Osteoblast (primary cell): ENCODE results near the gene KIAA0319L. TPM values are rescaled to one million over a fixed set of nuclear protein-coding genes. Genes with fewer than 3 reads are reported as not detected.

ENCODE experiments used
- DNase-seq: peaks from one replicate; pipeline ENCODE4 v3.0.0; 2011; ENCODE audit warnings: low spot score, mixed read lengths; ENCODE audit not compliant: insufficient read length; ENCODE audit errors: missing footprints
- H2AFZ ChIP-seq: 2 replicates; pipeline ENCODE4 v1.6.0; 2011; ENCODE audit warnings: mild to moderate bottlenecking, low read length
- H3K27ac ChIP-seq: 2 replicates; pipeline ENCODE4 v1.5.1; 2011; ENCODE audit warnings: mild to moderate bottlenecking, low read depth, low read length, moderate library complexity
- H3K27me3 ChIP-seq: 2 replicates; pipeline ENCODE4 v1.6.0; 2012; ENCODE audit warnings: mild to moderate bottlenecking, control low read depth, inconsistent platforms, low read length, moderate library complexity; ENCODE audit not compliant: insufficient read depth
- H3K36me3 ChIP-seq: 2 replicates; pipeline ENCODE4 v1.5.1; 2011; ENCODE audit warnings: mild to moderate bottlenecking, low read length, control low read depth, moderate library complexity; ENCODE audit not compliant: insufficient read depth
- H3K4me1 ChIP-seq: 2 replicates; pipeline ENCODE4 v1.5.1; 2011; ENCODE audit warnings: mild to moderate bottlenecking, low read length, control low read depth, moderate library complexity; ENCODE audit not compliant: insufficient read depth
- H3K4me2 ChIP-seq: 2 replicates; pipeline ENCODE4 v1.6.0; 2011; ENCODE audit warnings: mild to moderate bottlenecking, low read length; ENCODE audit not compliant: insufficient read depth
- H3K4me3 ChIP-seq: fragments of 200-600 bp; sonication (generic); 3 replicates; pipeline ENCODE4 v1.5.1; 2012; ENCODE audit warnings: mild to moderate bottlenecking, low read length, inconsistent platforms; ENCODE audit not compliant: insufficient read depth
- H3K79me2 ChIP-seq: 2 replicates; pipeline ENCODE4 v1.6.0; 2012; ENCODE audit warnings: mild to moderate bottlenecking, low read length, control low read depth, inconsistent platforms; ENCODE audit not compliant: insufficient read depth
- H3K9me3 ChIP-seq: 2 replicates; pipeline ENCODE4 v1.5.1; 2011; ENCODE audit warnings: low read depth, low read length, control low read depth
- H4K20me1 ChIP-seq: 2 replicates; pipeline ENCODE4 v1.6.0; 2012; ENCODE audit warnings: mild to moderate bottlenecking, low read length, control low read depth; ENCODE audit not compliant: insufficient read depth
- CTCF ChIP-seq: IDR thresholded peaks from 2 replicates; pipeline ENCODE4 v1.5.1; 2011; ENCODE audit warnings: mild to moderate bottlenecking, low read depth, low read length, moderate library complexity; ENCODE audit errors: extremely low read depth
- total RNA-seq: library from RNA; depleted of rRNA; stranded (reverse); fragments of >200 nt; gene quantifications from 2 replicates; pipeline ENCODE4 v1.2.3, GENCODE V29; 2012

KIAA0319L gene
- total RNA-seq, 1 donor, result 44.9 TPM

DNA sequence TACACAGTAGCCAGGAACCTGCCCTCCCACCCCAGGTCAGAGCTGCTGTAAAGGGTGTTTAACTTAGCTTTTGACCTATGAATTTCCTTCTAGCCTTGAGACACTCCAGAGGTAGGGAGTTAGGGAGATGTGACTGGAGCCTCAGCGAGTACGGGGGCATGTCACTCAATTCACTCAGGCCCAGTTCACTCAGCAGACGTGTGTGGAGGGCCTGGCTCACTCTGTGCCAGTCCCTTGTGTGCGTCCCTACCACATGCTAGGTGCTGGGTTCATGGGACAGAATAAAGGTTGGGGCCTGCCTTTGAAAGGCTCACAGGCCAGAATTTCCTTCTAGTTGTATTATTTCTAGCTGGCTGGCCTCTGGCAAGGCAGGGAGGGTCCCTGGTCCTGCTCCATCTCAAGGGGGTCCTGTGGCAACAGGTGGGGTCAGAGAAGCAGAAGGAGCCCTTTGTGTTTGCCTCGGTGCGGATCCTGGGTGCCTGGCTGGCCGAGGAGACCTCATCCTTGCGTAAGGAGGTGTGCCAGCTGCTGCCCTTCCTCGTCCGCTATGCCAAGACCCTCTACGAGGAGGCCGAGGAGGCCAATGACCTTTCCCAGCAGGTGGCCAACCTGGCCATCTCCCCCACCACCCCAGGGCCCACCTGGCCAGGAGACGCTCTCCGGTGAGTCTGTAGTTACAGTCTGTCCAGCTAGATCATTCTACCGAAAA is 4.9 kb upstream of the KIAA0319L start:
- Histone ChIP-seq H3K4me1 (peaks cover 21% of the 10 kb centered on the region), H3K79me2 (peaks cover 25% of the 10 kb centered on the region), H3K4me3 (no peak overlapping the region), H3K27me3 (no peaks in the 10 kb centered on the region), H3K27ac (no peak overlapping the region), H4K20me1 (peaks cover 62% of the 10 kb centered on the region), H3K4me2 (peak overlapping the region; percentile 41), H2AFZ (no peak overlapping the region), H3K36me3 (peaks cover 27% of the 10 kb centered on the region), H3K9me3 (no peaks in the 10 kb centered on the region)
- no peak for DNase-seq
- no peak for TF ChIP-seq CTCF

DNA sequence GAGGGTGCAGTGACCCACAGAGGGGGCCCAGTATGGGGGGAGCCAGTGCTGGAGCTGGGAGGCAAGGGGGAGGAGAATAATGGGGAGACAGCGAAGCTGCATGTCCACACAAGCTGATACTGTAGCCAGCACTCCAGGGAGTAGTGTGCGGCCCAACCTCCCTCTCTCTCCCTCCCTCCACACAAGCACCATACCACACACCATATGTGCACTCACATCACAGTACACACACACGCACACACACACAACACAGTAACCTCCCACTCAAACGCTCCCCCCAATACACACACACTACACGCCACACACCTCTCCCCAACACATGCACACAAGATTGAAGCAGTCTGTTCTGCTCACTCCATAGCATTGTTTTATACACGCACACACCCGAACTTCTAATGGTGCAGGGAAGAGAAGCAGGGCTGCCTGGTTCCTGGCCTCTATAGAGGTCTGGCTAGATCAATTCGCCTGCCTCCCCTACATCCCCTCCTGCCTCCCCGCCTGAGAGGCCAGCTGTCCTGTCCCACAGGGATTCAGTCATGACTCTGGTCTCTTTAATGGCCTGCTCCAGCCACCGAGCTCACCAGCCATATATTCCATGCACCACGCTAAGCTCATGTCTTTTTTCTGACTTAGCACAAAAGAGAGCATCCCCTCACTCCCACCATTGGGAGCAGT is 4.2 kb upstream of the KIAA0319L start:
- DNase-seq, result no peak
- no peaks in the 10 kb centered on the region for H3K27me3 ChIP-seq
- H3K4me3 ChIP-seq, result no peak overlapping the region
- peaks cover 27% of the 10 kb centered on the region for H3K36me3 ChIP-seq
- no peak overlapping the region for H3K27ac ChIP-seq
- peak overlapping the region; percentile 41 for H3K4me2 ChIP-seq
- TF ChIP-seq CTCF, result no peak
- peaks cover 62% of the 10 kb centered on the region for H4K20me1 ChIP-seq
- H3K4me1 ChIP-seq, result peaks cover 25% of the 10 kb centered on the region
- H3K79me2 ChIP-seq, result peaks cover 32% of the 10 kb centered on the region
- H2AFZ ChIP-seq, result no peak overlapping the region
- no peaks in the 10 kb centered on the region for H3K9me3 ChIP-seq

DNA sequence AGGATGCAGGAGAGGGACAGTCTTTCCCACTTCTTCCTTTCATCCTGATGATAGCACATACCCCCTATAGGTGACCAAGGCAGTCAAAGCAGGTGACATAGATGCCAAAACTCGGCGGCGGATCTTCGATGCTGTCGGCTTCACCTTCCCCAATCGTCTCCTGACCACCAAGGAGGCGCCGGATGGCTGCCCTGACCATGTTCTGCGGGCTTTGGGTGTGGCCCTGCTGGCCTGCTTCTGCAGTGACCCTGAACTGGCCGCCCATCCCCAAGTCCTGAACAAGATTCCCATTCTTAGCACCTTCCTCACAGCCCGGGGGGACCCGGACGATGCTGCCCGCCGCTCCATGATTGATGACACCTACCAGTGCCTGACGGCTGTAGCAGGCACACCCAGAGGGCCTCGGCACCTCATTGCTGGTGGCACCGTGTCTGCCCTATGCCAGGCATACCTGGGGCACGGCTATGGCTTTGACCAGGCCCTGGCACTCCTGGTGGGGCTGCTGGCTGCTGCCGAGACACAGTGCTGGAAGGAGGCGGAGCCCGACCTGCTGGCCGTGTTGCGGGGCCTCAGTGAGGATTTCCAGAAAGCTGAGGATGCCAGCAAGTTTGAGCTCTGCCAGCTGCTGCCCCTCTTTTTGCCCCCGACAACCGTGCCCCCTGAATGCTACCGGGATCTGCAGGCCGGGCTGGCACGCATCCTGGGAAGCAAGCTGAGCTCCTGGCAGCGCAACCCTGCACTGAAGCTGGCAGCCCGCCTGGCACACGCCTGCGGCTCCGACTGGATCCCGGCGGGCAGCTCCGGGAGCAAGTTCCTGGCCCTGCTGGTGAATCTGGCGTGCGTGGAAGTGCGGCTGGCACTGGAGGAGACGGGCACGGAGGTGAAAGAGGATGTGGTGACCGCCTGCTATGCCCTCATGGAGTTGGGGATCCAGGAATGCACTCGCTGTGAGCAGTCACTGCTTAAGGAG is 3.3 kb upstream of the KIAA0319L start:
- peaks cover 27% of the 10 kb centered on the region for H3K36me3 ChIP-seq
- H4K20me1 ChIP-seq, result peaks cover 67% of the 10 kb centered on the region
- DNase-seq, result no peak
- no peaks in the 10 kb centered on the region for H3K9me3 ChIP-seq
- TF ChIP-seq CTCF, result no peak
- H3K79me2 ChIP-seq, result peaks cover 32% of the 10 kb centered on the region
- peak overlapping the region; percentile 41 for H3K4me2 ChIP-seq
- H3K4me1 ChIP-seq, result peaks cover 34% of the 10 kb centered on the region
- no peaks in the 10 kb centered on the region for H3K27me3 ChIP-seq
- H2AFZ ChIP-seq, result no peak overlapping the region
- H3K4me3 ChIP-seq, result peak overlapping the region; percentile 7
- H3K27ac ChIP-seq, result no peak overlapping the region
